ENCODE data around the gene RNF222. TPM values are rescaled to one million over a fixed set of nuclear protein-coding genes. Genes with fewer than 3 reads are reported as not detected.

The RNF222 gene
- total RNA-seq, 1 experiment from 2014 or later, result 0.09 TPM

DNA sequence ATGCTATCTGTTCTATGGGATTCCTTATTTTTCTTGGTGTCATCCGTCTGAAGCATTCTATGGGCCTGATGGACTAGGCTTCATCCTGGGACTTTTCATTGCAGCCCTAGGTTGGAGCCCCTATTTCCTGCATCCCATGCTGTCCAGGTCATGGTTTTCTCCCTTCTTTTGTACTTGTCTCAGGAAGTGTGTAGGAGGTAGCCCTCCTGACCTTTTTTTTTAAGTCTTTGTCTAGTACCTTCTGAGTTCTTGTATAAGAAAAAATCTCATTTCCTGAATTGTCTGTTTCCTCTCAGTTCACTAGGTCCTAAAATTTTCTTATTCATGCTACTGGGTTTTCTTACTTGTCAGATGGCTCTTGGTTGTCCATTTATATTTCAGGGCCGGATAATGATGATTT is 44.1 kb upstream of the RNF222 start:
- Histone ChIP-seq H3K27me3 (ENCODE audit: insufficient read depth, low read length) (no peaks in the 10 kb centered on the region), H2BK5ac (ENCODE audit: insufficient read length, low read length) (no peak overlapping the region), H2BK15ac (ENCODE audit: low read depth, low read length) (no peak overlapping the region), H3K18ac (ENCODE audit: insufficient read length, low read depth, low read length) (no peak overlapping the region), H3K9me3 (ENCODE audit: control insufficient read depth, low read depth, low read length) (no peaks in the 10 kb centered on the region), H3K27ac (ENCODE audit: insufficient read length, low read depth, low read length) (no peak overlapping the region), H3K4me2 (ENCODE audit: insufficient read depth, insufficient read length, low read length) (no peak overlapping the region), H3K56ac (ENCODE audit: insufficient read length, low read depth, low read length) (no peak overlapping the region), H2BK12ac (ENCODE audit: insufficient read length, low read depth, low read length) (no peak overlapping the region), H4K5ac (ENCODE audit: insufficient read length, low read depth, low read length) (no peak overlapping the region), H2AK5ac (ENCODE audit: insufficient read length, low read length) (no peak overlapping the region), H3K4me1 (ENCODE audit: insufficient read depth, low read length) (no peaks in the 10 kb centered on the region), H2AFZ (ENCODE audit: low read length) (no peak overlapping the region), H2BK20ac (ENCODE audit: low read depth, low read length, poor library complexity, severe bottlenecking) (no peak overlapping the region), H3T11ph (ENCODE audit: low read length) (no peak overlapping the region), H4K20me1 (ENCODE audit: control insufficient read depth, insufficient read depth, insufficient read length) (no peaks in the 10 kb centered on the region), H4K91ac (ENCODE audit: insufficient read length, low read depth, low read length) (no peak overlapping the region), H3K23me2 (ENCODE audit: insufficient read length, low read depth, low read length, poor library complexity, severe bottlenecking) (peaks cover 4% of the 10 kb centered on the region), H4K8ac (replicated peaks; ENCODE audit: insufficient read length, low read depth, low read length) (no peak overlapping the region), H2BK120ac (ENCODE audit: low read depth, low read length, poor library complexity, severe bottlenecking) (no peak overlapping the region), H3K79me2 (ENCODE audit: insufficient read depth, low read length) (peaks cover 12% of the 10 kb centered on the region; the same call in 1 of the 2 replicates), H3K4ac (ENCODE audit: low read depth, low read length) (no peak overlapping the region), H3K79me1 (ENCODE audit: insufficient read depth, low read depth, low read length, poor library complexity, severe bottlenecking) (peaks cover 6% of the 10 kb centered on the region), H3K23ac (ENCODE audit: insufficient read length, low read depth, low read length) (no peak overlapping the region), H3K9ac (ENCODE audit: extremely low read depth, insufficient read length, low read length) (no peak overlapping the region), H3K14ac (ENCODE audit: insufficient read depth, low read length) (no peak overlapping the region)
- no peaks in the 10 kb centered on the region for H3K9me3 Mint-ChIP-seq
- no CpG with 5 or more reads among the region's 2 CpGs for WGBS (ENCODE audit: extremely low coverage, insufficient read length, low lambda C conversion rate)
- TF ChIP-seq, protein P1, sequence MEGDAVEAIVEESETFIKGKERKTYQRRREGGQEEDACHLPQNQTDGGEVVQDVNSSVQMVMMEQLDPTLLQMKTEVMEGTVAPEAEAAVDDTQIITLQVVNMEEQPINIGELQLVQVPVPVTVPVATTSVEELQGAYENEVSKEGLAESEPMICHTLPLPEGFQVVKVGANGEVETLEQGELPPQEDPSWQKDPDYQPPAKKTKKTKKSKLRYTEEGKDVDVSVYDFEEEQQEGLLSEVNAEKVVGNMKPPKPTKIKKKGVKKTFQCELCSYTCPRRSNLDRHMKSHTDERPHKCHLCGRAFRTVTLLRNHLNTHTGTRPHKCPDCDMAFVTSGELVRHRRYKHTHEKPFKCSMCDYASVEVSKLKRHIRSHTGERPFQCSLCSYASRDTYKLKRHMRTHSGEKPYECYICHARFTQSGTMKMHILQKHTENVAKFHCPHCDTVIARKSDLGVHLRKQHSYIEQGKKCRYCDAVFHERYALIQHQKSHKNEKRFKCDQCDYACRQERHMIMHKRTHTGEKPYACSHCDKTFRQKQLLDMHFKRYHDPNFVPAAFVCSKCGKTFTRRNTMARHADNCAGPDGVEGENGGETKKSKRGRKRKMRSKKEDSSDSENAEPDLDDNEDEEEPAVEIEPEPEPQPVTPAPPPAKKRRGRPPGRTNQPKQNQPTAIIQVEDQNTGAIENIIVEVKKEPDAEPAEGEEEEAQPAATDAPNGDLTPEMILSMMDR (conservative IDR thresholded peaks at IDR 0.05), result no peak
- H3K27me3 Mint-ChIP-seq (ENCODE audit: low read depth), result no peaks in the 10 kb centered on the region
- H3K36me3 Mint-ChIP-seq (ENCODE audit: insufficient read depth in 1 of 3, low read depth in 3 of 3), result peaks cover 5 to 22% (median 14%) of the 10 kb centered on the region in 3 experiments; a peak in 5 of 7 replicates
- H3K4me1 Mint-ChIP-seq, result peaks cover 11 to 13% of the 10 kb centered on the region in 2 experiments
- H3K4me3 Mint-ChIP-seq, result no peak overlapping the region
- DNase-seq, result no peak
- peak overlapping the region in 1 of 3 experiments; percentile 3; a peak in 1 of 7 replicates for H3K27ac Mint-ChIP-seq

All from H9 (cell line).